GM12801 (cell line): ENCODE results near the gene POU6F2.

ENCODE experiments used
- CTCF ChIP-seq: IDR thresholded peaks from one replicate; pipeline ENCODE4 v1.5.1; 2011; ENCODE audit warnings: control low read depth; ENCODE audit not compliant: insufficient read length; ENCODE audit errors: extremely low read depth

The POU6F2 gene

GRCh38 chr7:39317896-39318295 is 340.2 kb downstream of the POU6F2 start:
- TF ChIP-seq CTCF = no peak

- TF ChIP-seq CTCF = no peak
Measured at GRCh38 chr7:39321245-39321644, 343.5 kb downstream of the POU6F2 start.

GRCh38 chr7:39321909-39322498 is 344.3 kb downstream of the POU6F2 start:
- no peak for TF ChIP-seq CTCF

- TF ChIP-seq CTCF = no peak
Measured at GRCh38 chr7:39324139-39324760, 346.5 kb downstream of the POU6F2 start.

- TF ChIP-seq CTCF = no peak
Measured at GRCh38 chr7:39332142-39332541, 354.4 kb downstream of the POU6F2 start.

- TF ChIP-seq CTCF = no peak
Measured at GRCh38 chr7:39333701-39334100, 356.0 kb downstream of the POU6F2 start.

GRCh38 chr7:39336442-39336841 is 358.7 kb downstream of the POU6F2 start:
- no peak for TF ChIP-seq CTCF

GRCh38 chr7:39338716-39339115 is 361.0 kb downstream of the POU6F2 start:
- no peak for TF ChIP-seq CTCF
